ENCODE data around the gene TAF4. TPM values are rescaled to one million over a fixed set of nuclear protein-coding genes. Genes with fewer than 3 reads are reported as not detected.

The TAF4 gene
- total and polyA plus RNA-seq, 2 donors (not counting 3 experiments of a cell fraction or from before 2014, with no cell fraction given), result 6.1 to 19.5 TPM

DNA sequence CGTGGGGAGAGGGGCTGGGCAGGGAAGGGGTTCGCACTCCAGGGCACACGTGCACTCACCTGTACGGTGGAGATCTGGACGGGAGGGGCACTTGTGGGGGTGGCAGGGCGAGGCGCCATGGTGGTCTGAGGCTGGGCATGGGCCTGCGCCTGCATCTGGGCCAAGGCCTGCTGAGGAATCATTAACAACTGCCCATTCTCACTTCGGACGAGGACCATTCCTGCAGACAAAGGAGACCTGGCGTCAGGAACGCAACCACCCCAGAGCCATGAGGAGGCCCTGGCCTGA, 51.2 kb downstream of the TAF4 start:
- H4K20me1 ChIP-seq (replicated peaks; ENCODE audit: control insufficient read depth, extremely low read depth, insufficient read depth, low read length), result no peaks in the 10 kb centered on the region
- H2AFZ ChIP-seq (ENCODE audit: low read depth, low read length), result no peak overlapping the region
- H3K36me3 ChIP-seq (ENCODE audit: control insufficient read depth in 2 of 2, extremely low read depth in 1 of 2, insufficient read depth in 2 of 2, low read length in 2 of 2), result peaks cover 4 to 10% of the 10 kb centered on the region in 2 experiments
- BruUV-seq (replicated peaks), result no TSS peak
- H3K4me1 ChIP-seq (ENCODE audit: control insufficient read depth, extremely low read depth, insufficient read depth, low read length), result no peaks in the 10 kb centered on the region
- ChIA-PET POLR2A (no interaction called here), CTCF (no interaction called here)
- TF ChIP-seq, protein P1, sequence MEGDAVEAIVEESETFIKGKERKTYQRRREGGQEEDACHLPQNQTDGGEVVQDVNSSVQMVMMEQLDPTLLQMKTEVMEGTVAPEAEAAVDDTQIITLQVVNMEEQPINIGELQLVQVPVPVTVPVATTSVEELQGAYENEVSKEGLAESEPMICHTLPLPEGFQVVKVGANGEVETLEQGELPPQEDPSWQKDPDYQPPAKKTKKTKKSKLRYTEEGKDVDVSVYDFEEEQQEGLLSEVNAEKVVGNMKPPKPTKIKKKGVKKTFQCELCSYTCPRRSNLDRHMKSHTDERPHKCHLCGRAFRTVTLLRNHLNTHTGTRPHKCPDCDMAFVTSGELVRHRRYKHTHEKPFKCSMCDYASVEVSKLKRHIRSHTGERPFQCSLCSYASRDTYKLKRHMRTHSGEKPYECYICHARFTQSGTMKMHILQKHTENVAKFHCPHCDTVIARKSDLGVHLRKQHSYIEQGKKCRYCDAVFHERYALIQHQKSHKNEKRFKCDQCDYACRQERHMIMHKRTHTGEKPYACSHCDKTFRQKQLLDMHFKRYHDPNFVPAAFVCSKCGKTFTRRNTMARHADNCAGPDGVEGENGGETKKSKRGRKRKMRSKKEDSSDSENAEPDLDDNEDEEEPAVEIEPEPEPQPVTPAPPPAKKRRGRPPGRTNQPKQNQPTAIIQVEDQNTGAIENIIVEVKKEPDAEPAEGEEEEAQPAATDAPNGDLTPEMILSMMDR (IDR thresholded peaks at IDR 0.05; ENCODE audit: extremely low read depth in 1 of 2, insufficient read depth in 1 of 2, low read depth in 1 of 2, low read length in 2 of 2), result no peak
- TF ChIP-seq EZH2 (IDR thresholded peaks at IDR 0.05; ENCODE audit: borderline replicate concordance, low read depth, low read length, severe bottlenecking) (no peak), GATA2 (IDR thresholded peaks at IDR 0.05; ENCODE audit: insufficient read depth, insufficient read length, low read depth, low read length) (no peak), FOS (IDR thresholded peaks at IDR 0.05; ENCODE audit: borderline replicate concordance, insufficient read depth, low read length) (no peak), POLR2A (IDR thresholded peaks at IDR 0.05; ENCODE audit: low read depth, low read length) (no peak), JUN (IDR thresholded peaks at IDR 0.05; ENCODE audit: borderline replicate concordance, insufficient read depth, insufficient read length, low read depth) (no peak), MYC (IDR thresholded peaks at IDR 0.05; ENCODE audit: low read depth, low read length) (no peak), POLR2AphosphoS5 (IDR thresholded peaks at IDR 0.05; ENCODE audit: insufficient read depth, low read depth, low read length) (no peak)
- TF ChIP-seq, protein P2, sequence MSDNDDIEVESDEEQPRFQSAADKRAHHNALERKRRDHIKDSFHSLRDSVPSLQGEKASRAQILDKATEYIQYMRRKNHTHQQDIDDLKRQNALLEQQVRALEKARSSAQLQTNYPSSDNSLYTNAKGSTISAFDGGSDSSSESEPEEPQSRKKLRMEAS (IDR thresholded peaks at IDR 0.05; ENCODE audit: insufficient read depth, insufficient read length), result no peak
- no peak for DNase-seq (ENCODE audit: low read depth, low spot score)
- H3K9ac ChIP-seq (replicated peaks; ENCODE audit: extremely low read depth, insufficient read depth, low read length), result no peak overlapping the region
- H3K9me3 ChIP-seq (replicated peaks; ENCODE audit: control insufficient read depth, insufficient read depth, low read length), result no peaks in the 10 kb centered on the region
- no peak overlapping the region for H3K27ac ChIP-seq (ENCODE audit: insufficient read depth, low read depth, low read length)
- FAIRE-seq, result no peak
- H3K4me2 ChIP-seq (ENCODE audit: insufficient read depth, low read length), result no peak overlapping the region
- no peaks in the 10 kb centered on the region for H3K9me1 ChIP-seq (replicated peaks; ENCODE audit: control insufficient read depth, extremely low read depth, insufficient read depth, low read length)
- H3K27me3 ChIP-seq (ENCODE audit: control insufficient read depth in 2 of 2, insufficient read depth in 2 of 2, low read length in 2 of 2), result no peaks in the 10 kb centered on the region
- H3K79me2 ChIP-seq (ENCODE audit: control insufficient read depth, insufficient read depth, low read length), result peaks cover 16% of the 10 kb centered on the region
- H3K4me3 ChIP-seq (replicated peaks in 1 of 3; ENCODE audit: insufficient read depth in 1 of 3, low read depth in 1 of 3, low read length in 3 of 3), result no peak overlapping the region
- intact Hi-C loops (cut with micrococcal nuclease) (loop anchor here (5.0 to 10.0 kb wide), 3 partner anchors 48 to 250 kb away; partner anchors contain the start of gene LSM14B), dilution Hi-C loops (cut with MboI; ENCODE audit: extremely low pct_ligation_motif_present, low sequenced_read_pairs) (no loop called here)

All from endothelial cell of umbilical vein (primary cell).